LHCN-M2 (cell line): ENCODE data around the gene LRRK1. TPM values are rescaled to one million over a fixed set of nuclear protein-coding genes. Genes with fewer than 3 reads are reported as not detected.
A peak's percentile ranks its signal among the peaks of the same experiment; 100 is the strongest.
"Not testable (repeated sequence)": the region's sequence is repeated elsewhere in the genome, so short reads cannot be mapped to it uniquely, and the experiment has no call there.

Experiments
- DNase-seq: peaks from one replicate; pipeline ENCODE4 v3.0.0-alpha.2; 2012; ENCODE audit warnings: low read depth
- total RNA-seq: library from RNA; depleted of rRNA; stranded (reverse); fragments of >200 nt; gene quantifications from 2 replicates; pipeline ENCODE4 v1.2.3, GENCODE V29; 2014

The LRRK1 gene
- total RNA-seq, 1 experiment from 2014 or later, result 0.17 TPM

DNA sequence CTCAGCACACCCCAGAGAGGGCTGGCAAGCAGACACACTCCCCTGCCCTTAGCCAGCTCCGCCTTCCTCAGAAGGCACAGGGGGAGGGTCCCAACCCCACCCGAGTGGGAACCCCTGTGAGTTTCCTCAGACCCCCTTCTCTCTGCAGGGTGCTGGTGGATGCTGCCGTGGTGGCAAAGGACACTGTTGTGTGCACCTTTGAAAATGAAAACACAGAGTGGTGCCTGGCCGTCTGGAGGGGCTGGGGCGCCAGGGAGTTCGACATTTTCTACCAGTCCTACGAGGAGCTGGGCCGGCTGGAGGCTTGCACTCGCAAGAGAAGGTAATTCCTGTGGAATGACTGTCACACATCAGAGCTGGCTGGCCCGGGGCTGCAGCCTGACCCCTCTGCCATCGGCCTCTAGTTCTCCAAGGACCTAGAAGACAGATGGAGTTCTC lies 149.4 kb downstream of the LRRK1 start:
- DNase-seq, result no peak

DNA sequence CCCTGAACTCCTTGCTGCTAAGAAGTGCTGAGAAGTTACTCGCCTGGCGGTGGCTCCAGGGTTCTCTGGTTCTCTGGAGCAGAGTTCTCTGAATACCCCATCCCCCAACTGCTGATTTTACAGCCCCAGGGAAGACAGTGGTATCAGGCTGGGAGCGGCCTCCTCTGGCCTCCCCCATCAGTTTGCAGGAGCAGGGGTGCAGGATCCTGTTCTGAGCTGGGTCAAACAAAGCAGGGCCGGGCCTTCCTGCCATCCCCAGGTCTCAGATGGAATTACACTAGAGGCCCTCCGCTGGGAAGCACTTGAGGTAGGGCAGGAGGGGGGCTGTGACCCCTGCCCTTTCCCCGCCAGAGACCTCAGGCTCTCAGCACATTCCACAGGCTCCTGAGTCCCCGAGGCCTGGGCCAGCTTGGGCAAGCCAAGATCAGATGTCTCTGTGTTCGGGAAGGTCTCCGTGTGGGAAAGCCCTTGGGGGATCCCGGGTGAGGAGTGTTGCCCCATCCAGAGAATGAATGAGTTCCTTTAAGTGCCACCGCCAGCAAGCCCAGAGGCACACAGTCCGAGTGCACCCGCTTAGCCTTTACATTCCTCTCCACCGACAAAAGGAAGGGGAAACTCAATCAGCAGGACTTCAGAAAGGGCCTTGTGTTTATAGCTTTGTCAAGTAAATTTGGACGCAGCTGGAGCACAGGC lies 149.9 kb downstream of the LRRK1 start:
- DNase-seq, result no peak

DNA sequence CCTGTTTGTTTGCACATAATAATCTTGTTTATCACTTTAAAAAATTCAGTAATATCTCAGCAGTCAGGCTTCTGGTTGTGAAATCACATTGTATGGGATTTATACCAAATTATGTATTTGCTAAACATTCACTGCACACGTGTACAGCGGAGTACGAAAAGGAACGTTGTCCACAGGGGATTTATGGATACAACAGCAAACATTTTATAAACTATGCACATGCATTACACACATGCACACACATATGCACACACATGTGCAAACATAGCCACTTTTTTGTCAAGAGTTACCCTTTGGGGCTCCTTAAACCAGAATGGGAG lies 150.5 kb downstream of the LRRK1 start:
- DNase-seq, result no peak

DNA sequence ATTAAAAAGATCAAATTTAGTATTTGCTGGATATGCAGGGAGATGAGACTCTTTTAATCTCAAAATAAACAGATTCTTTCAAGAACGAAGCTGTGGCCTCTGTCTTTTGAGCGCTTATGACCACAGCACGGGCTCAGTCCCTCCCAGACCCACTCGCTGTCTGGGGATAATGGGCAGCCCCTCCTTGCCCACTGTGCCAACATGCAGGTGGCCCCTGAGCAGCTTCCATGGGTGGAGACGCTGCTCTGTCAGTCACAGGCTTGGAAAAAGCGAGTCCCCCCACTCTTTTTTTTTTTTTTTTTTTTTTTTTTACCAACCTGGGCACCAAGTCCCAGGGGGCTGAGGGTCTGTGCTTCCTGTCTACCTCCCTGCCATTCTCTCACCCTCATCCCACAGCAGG lies 150.9 kb downstream of the LRRK1 start:
- no peak for DNase-seq

DNA sequence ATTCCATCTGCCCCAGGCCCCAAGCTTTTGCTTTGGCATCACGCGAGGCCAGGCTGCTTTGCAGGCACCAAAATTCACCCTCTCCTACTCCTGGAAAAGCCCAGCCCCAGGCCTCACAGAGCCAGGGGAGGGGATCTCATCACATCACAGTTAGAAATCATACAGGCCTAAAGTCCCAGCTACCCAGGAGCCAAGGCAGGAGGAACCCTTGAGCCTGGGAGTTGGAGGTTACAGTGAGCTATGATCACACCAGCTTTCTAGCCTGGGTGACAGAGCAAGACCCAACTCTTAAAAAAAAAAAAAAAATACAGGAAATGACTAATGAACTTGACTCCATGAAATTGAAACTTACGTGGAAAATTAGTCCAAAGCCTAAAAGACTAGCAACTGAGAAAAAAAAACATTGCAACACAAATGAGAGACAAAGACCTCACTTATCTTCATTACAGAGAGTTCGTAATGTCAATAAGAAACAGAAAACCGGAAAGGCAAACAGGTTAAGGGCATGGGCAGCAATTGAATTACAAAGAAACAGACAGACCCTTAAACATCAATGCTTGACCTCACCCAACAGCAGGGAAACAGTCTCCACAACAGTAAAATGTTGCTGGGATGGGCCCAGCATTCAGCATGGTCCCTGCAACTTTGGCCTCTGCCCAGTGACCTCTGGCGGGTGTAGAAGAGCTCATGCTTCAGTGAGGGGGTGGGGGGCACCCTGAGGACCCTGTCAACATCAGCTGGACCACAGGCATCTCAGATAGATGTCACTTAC lies 151.5 kb downstream of the LRRK1 start:
- DNase-seq, result peak; percentile 70

DNA sequence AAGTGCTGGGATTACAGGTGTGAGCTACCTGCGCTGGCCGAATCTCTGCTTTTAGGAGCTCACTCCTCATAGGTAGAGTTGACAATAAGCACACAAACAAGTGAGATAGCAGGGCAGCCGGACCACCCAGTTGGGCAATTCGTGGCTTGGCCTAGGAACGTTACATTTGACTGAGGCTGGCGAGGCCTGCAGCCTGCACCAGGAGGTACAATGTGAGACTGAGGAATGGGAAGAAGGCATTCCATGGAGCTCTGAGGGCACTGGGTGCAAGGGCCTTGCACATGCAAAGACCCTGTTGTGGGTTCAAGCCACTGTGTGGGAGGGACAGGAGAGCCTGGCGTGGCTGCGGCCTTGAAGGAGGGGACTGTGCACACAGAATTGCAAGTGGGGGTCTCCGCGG lies 152.5 kb downstream of the LRRK1 start:
- no peak for DNase-seq

DNA sequence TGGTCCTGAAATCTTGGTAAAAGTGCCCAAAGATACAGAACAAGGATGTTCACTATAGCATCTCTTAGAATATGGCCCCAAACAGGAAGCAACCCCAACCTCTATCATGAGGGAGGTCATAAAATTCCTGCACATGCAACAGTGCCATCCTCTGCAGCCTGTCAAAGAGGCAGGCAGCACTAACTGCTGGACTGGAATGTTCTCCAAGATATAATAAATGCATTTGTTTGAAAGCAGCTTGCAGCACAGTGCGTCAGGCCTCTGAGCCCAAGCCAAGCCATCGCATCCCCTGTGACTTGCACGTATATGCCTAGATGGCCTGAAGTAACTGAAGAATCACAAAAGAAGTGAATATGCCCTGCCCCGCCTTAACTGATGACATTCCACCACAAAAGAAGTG lies 153.1 kb downstream of the LRRK1 start:
- DNase-seq, result not testable (repeated sequence)

DNA sequence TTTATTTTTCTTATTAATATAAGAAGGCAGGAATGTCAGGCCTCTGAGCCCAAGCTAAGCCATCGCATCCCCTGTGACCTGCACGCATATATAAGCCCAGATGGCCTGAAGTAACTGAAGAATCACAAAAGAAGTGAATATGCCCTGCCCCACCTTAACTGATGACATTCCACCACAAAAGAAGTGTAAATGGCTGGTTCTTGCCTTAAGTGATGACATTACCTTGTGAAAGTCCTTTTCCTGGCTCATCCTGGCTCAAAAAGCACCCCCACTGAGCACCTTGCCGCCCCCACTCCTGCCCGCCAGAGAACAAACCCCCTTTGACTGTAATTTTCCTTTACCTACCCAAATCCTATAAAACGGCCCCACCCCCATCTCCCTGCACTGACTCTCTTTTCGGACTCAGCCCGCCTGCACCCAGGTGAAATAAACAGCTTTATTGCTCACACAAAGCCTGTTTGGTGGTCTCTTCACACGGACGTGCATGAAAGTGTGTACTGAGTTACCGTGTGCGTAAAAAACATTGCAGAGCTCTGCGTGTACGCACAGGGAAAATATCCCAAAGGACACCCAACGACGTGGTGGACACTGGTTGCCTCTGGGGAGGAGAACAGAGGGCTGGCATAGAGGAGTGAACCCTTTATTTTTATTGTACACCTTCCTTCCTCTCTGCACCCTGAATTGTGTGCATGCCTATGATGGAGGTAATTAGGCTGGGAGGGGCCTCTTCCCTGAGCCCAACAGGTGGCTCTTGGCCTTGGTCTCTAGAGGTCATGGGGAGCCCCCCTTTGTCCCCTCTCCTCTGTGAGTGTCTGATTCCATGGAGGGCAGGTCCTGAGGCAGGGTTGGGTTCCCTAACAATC lies 158.9 kb downstream of the LRRK1 start:
- DNase-seq, result not testable (repeated sequence)

DNA sequence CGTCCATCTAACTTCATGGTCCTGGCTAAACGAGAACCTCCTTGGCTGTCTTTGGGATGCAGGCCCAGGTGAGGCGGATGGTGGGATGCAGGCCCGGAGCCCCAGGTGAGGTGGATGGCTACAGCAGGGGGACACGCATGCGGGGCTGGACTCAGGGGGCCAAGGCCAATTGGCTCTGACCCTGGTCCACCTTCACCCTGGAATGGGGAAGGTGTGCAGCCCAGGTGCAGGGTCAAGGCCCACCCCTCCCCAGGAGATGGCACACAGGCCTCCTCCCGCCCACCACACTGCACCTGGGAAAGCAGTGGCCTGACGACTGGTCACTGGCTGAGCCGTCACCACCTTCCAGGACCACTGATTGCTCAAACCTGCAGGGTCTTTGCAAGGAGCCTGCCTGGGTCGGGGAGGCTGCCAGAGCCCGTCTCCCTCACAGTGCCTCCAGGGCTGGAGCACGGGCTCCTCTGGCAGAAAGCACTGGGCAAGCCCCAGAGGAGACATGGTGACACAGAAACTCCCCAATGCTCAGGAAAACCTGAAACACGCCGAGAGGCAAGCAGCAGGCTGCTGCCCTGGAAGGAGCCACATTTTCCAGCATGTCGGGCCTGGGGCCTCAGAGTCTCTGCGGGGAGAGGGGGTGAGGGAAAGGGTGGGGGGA lies 159.6 kb downstream of the LRRK1 start:
- DNase-seq, result no peak

DNA sequence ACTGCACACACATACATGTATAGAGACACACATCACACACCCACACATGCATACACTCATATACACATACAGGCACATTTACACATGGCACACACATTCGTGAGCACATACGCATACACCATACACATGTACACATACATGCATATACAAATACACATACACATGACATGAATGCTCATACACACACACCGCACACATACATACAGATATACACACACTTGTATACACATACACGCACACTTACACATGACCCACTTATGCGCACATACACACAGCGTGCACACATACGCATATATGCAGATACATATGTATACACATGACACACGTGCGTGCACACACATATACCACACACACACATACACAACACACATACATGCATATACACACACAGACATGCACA lies 162.7 kb downstream of the LRRK1 start:
- DNase-seq, result no peak

DNA sequence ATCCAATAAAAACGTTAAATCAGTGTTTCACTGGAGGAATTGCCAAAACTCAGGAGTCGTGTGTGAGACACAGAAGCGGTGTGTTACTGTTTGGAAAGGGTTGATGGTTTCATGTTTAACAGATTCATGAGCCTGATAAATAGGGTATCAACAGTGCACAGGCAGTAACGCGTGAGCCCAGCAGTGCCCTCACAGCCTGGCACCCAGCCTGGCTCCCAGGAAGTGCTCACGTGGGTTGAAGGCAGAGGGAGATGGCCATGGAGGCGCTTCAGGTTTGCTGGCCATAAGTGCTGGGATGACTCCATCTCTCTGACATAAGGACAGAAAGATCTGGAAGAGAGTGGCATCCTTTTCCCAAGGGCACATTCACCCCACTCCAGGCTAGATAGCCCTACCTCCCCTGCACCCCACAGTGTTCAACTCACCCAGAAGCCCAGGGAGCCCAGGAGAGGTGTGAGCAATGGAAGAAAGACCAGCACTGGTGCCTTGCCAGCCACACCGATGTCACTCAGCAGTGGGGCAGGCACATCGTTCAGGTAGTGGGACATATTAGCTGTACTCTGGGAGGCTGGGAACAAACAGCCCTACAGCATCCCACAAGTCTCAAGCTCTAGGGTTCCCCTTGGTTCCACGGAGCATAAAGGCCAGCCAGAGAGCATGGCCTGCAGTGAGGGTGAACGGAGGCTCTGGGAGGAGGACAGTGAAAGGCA lies 164.3 kb downstream of the LRRK1 start:
- DNase-seq, result no peak

DNA sequence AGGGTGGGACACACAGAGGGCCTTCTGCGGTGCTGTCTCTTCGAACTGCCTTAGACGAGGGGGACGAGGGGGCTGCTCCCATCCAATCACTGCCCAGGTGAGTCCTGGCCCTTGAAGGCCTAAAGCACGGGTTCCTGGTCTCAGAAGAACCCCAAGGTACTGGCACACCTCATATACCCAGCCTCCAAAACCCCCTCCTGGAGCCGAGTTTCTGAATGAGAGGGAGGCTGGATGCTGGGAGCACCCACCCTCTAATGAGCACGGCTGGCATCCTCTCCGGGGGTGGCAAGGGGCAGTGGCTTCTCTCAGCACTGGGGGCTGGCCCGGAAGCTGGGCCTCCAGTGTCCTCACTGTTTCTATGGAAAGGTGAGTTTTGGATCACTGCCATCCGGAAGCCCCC lies 165.6 kb downstream of the LRRK1 start:
- DNase-seq, result no peak

DNA sequence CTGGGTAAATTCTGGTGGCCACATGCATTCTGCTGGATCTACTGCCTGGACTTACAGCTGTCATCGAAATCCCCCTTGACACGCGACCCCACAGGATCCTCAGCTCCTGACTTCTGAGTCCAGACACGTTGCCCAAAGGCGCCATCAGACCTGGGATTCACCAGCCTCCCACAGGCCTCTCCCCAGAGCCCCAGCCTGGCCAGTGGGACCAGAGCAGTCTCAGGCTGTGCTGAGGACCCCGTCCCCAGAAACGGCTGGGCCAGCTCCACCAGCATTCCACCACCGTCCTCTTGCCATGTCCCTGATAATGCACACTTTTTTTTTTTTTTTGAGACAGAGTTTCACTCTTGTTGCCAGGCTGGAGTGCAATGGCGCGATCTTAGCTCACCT lies 166.1 kb downstream of the LRRK1 start:
- DNase-seq, result no peak

DNA sequence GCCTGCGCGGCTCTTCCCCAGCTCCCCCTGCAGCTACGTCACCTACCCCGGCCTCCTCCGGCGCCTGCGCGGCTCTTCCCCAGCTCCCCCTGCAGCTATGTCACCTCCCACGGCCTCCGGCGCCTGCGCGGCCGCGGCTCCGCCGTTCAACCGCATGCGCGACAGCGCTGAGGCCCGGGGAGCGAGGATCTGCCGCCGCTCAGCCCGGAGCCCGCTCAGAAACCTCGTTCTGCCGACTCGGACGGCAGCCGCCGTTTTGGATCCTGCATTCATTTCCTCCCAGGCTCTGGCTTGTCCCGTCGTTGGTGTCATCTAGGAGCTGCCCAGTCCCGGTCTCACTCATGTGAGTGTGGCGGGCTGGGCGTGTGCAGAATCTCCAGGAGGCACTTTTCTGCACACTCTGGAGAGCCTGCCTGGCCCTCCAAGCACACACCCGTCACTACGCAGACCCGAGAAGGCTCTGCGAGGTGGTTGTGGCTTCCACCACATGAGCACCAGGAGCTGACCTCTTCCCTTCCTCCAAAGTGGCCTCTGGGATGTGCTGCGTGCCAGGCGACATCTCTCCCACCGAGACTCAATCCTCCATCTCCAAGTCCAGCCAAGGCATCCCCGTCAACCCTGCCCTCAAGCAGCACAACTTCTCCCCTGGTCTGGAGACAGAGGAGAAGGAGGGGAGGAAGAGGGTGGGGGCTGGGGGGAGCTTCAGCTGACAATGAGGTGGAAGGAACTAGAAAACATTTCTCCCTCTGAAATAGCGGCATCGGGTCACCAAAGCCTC lies 167.4 kb downstream of the LRRK1 start:
- no peak for DNase-seq

DNA sequence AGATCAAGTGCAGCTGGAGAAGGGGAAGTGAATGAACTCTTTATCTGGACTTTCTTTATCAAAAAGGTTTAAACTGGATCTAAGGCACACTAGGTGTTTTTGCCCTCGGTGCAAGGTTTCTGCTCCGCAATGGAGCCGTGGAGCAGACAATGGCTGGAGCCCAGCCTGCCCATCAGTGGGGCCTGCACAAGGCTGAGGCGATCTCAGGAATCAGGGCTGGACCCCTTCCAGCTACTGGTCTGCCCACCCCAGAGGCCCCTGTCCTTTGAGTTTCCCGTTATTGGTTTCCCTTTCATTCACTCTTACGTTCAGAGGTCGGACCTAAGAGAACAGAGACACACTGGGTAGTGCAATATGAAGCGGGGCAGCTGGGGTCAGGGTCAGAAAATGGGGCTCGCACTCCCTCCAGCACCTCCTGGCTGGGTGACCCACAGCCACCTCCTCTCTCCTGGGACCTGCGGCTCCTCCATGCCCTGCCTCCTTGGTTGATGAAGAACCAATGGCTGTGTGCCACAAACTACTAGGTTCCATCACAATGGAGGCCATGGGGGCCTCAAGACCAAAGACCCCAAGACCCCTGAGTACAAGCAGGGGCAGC lies 168.1 kb downstream of the LRRK1 start:
- no peak for DNase-seq

DNA sequence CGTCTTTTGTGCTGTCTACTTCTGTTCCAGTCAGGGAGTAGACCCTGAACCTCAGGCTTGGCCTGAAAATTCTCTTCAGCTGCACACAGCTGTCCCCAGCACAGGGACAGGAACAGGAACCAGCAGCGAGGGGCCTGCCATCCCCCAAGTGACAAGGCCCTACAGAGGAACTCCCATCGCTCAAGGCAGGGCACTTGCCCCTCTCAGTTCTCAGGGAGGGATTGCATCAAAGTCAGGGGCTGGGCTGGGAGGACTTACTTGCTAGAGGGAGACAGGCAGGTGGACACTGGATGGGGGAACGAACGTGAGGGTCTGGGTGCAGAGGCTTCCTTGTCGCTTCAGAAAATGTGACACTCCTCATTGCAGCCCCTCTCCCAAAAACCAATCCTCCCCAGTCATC lies 169.1 kb downstream of the LRRK1 start:
- no peak for DNase-seq

DNA sequence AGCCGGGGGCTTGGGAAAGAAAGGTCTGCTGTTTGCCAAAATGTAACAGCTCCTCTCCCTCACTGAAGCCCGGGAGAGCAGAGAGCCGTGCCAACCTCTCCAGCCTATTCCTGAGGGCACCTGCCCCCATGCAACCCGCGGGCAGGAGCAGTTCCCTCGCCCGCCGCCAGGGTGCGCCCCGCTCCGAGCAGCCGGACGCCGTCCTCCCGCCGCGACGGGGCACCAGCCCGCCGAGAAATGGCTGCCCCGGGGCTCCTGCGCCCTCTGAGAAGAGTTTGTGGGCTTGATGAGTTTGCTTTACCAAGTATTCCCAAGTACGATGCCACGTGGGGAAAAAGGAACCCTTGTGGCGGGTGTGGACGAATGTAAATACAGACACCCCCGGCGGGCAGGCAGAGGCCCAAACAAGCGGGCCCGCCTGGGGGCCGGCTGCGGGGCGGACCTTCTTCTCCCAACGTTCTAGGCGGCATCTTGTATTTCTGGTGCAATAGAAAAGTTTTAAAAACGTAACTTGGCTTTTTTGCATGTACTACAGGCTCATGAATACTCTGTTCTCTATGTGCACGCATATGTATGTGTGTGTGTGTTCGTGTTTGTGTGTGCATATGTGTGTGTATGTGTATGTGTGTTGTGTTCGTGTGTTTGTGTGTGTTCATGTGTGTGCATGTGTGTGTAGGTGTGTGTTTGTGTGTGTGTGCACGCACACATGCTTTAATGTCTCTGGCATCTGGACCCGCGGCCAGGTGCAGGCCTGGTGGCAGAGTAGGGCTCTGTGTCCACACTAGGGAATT lies 169.8 kb downstream of the LRRK1 start:
- DNase-seq, result peak; percentile 25

DNA sequence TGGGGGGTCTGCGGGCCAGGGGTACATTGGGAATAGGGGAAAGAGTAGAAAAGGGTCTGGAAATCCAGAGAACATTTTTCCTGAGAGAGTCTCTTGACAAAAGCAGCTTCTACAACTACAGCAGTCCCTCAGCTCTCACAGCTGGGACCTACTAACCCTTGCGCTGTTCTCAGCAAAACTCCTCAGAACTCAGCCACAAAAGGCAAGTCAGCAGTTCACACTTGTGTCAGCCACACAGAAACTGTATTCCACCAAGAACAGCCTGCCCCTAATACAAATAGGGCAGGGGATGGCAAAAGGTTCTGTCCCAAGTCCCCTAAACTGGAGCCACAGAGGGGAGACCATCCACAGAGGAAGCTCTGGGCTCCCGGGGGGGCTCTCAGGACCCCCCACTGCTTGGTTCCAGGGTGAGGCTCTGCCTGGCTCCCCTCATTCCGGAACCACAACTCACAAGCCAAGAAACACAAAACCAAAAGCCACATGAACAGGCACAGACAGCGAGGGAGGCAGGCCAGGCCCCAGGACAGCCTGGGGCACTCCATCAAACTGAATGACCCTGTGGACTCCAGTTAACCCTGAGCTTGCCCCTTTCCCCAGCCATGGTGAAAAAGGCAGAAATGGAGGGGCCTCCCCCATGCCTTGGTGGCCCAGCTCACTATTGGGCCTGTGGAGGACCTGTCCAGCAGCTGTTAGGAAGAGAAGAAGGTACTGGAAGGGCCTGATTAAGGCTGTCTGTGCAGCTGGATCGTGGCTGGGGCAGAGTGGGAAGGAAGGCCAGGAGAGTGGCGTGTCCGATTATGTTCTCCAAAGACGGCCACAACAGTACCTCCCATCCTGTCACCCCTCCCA lies 170.6 kb downstream of the LRRK1 start:
- DNase-seq, result no peak
